Stomach (tissue), 9 donors: ENCODE measurements around the gene PKP4. TPM values are rescaled to one million over a fixed set of nuclear protein-coding genes. Genes with fewer than 3 reads are reported as not detected.

ENCODE experiments used
- DNase-seq, 2 donors: peaks; one replicate each; pipeline versions ENCODE4 v3.0.0 to v3.0.0-alpha.2; 2013 to 2019
- H3K27ac ChIP-seq, 5 donors: fragments of 200-600 bp in 4 of 5; sonication (generic) in 4 of 5; one replicate each; pipeline ENCODE4 v1.5.1; 2013 to 2019; ENCODE audit warnings: mild to moderate bottlenecking in 1 of 5, moderate library complexity in 1 of 5
- H3K27me3 ChIP-seq, 3 donors: fragments of 200-600 bp; sonication (generic); one replicate each; pipeline ENCODE4 v1.5.1; 2017 to 2019; ENCODE audit warnings: mixed run types in 1 of 3
- H3K36me3 ChIP-seq, 4 donors: fragments of 200-600 bp; sonication (generic); 1 replicate in 3 of 4; 2 replicates in 1 of 4; pipeline ENCODE4 v1.5.1; 2016 to 2019
- H3K4me1 ChIP-seq, 4 donors: fragments of 200-600 bp; sonication (generic); one replicate each; pipeline ENCODE4 v1.5.1; 2016 to 2019
- H3K4me3 ChIP-seq, 4 donors: fragments of 200-600 bp; sonication (generic) in 3 of 4; one replicate each; pipeline ENCODE4 v1.5.1; 2016 to 2019; ENCODE audit warnings: mild to moderate bottlenecking in 1 of 4
- H3K9me3 ChIP-seq, 4 donors: fragments of 200-600 bp; sonication (generic); one replicate each; pipeline ENCODE4 v1.5.1; 2016 to 2019
- CTCF ChIP-seq, 7 experiments: fragments of 450-650 bp in 4 of 7; fragments of 200-600 bp in 3 of 7; sonication (generic) in 3 of 7; IDR thresholded peaks; one replicate each; pipeline ENCODE4 v1.5.1; 2016 to 2019; ENCODE audit warnings: antibody characterized with exemption in 7 of 7, control low read depth in 2 of 7, mild to moderate bottlenecking in 1 of 7
- EP300 ChIP-seq: sonication (generic); formaldehyde crosslinking; IDR thresholded peaks from one replicate; pipeline ENCODE4 v1.6.1; 2017; ENCODE audit warnings: antibody characterized with exemption
- POLR2A ChIP-seq, 4 donors: fragments of 450-650 bp; IDR thresholded peaks; one replicate each; pipeline ENCODE4 v1.6.1; 2016; ENCODE audit warnings: antibody characterized with exemption in 4 of 4, control low read depth in 2 of 4, mild to moderate bottlenecking in 1 of 4, moderate library complexity in 1 of 4
- POLR2AphosphoS5 ChIP-seq, 3 donors: sonication (generic); formaldehyde crosslinking; IDR thresholded peaks; one replicate each; pipeline ENCODE4 v1.6.1; 2016; ENCODE audit warnings: antibody characterized with exemption in 3 of 3
- WGBS, 5 donors: extraction: QIAGEN DNeasy Blood & Tissue Kit in 3 of 5; methylation state at CpG; one replicate each; pipeline versions ENCODE4 v1.1.5 to v1.1.7; 2013 to 2018; 5-methylcytosine and 5-hydroxymethylcytosine counted together
- intact Hi-C: fragments of 100-400 bp; cut with DNase I; formaldehyde crosslinking; loops from one replicate; pipeline ENCODE4 v1.15.1; 2023; ENCODE audit warnings: low total_unique reads
- polyA plus RNA-seq, 3 donors: library from polyadenylated mRNA; stranded (reverse); fragments of 200-250 nt; gene quantifications; one replicate each; pipeline ENCODE4 v1.2.3, GENCODE V29; 2013
- total RNA-seq, 5 donors: library from RNA; depleted of rRNA; stranded (reverse); fragments of >200 nt; gene quantifications; one replicate each; pipeline versions ENCODE4 v1.1.0 to v1.2.3, GENCODE V29; 2014 to 2016
- donor health status: healthy with polysubstance abuse.
- donor health status: Bipolar disorder and iron deficiency.
- donor health status: healthy.

Gene PKP4
- total and polyA plus RNA-seq, 8 donors, result 20.5 to 223 (median 75.8) TPM

- Histone ChIP-seq H3K4me3 (no peak overlapping the region), H3K9me3 (no peaks in the 10 kb centered on the region), H3K4me1 (no peaks in the 10 kb centered on the region), H3K27ac (no peak overlapping the region), H3K27me3 (no peaks in the 10 kb centered on the region), H3K36me3 (no peaks in the 10 kb centered on the region)
- TF ChIP-seq EP300 (no peak), POLR2AphosphoS5 (IDR thresholded peaks at IDR 0.05) (no peak), CTCF (IDR thresholded peaks at IDR 0.05) (no peak), POLR2A (IDR thresholded peaks at IDR 0.05) (no peak)
- WGBS, 5 donors, result 74 to 89% (median 86%) methylated on average over 4 of the region's 4 CpGs
- DNase-seq, result no peak
- intact Hi-C loops, result no loop called here
Observed at GRCh38 chr2:158688721-158689120, 232.0 kb downstream of the PKP4 start.

- Histone ChIP-seq H3K27ac (no peak overlapping the region), H3K4me3 (no peak overlapping the region), H3K27me3 (no peaks in the 10 kb centered on the region), H3K4me1 (no peaks in the 10 kb centered on the region), H3K36me3 (no peaks in the 10 kb centered on the region), H3K9me3 (no peaks in the 10 kb centered on the region)
- TF ChIP-seq EP300 (no peak), POLR2A (IDR thresholded peaks at IDR 0.05) (no peak), CTCF (IDR thresholded peaks at IDR 0.05) (no peak), POLR2AphosphoS5 (IDR thresholded peaks at IDR 0.05) (no peak)
- 71 to 81% (median 77%) methylated on average over 5 of the region's 5 CpGs for WGBS, 5 donors
- intact Hi-C loops, result no loop called here
- peak in 1 of 2 donors; percentile 32 for DNase-seq
Observed at GRCh38 chr2:158689391-158689790, 232.6 kb downstream of the PKP4 start.

- H3K4me3 ChIP-seq, result no peak overlapping the region
- H3K27me3 ChIP-seq, result no peaks in the 10 kb centered on the region
- H3K9me3 ChIP-seq, result no peaks in the 10 kb centered on the region
- H3K36me3 ChIP-seq, result no peaks in the 10 kb centered on the region
- TF ChIP-seq EP300, result no peak
- TF ChIP-seq CTCF (IDR thresholded peaks at IDR 0.05), result no peak
- no peak for TF ChIP-seq POLR2A (IDR thresholded peaks at IDR 0.05)
- TF ChIP-seq POLR2AphosphoS5 (IDR thresholded peaks at IDR 0.05), result no peak
- no peaks in the 10 kb centered on the region for H3K4me1 ChIP-seq
- DNase-seq, result no peak
- no peak overlapping the region for H3K27ac ChIP-seq
- intact Hi-C loops, result no loop called here
- WGBS, 5 donors, result 80 to 93% (median 86%) methylated on average over 2 of the region's 2 CpGs
Observed at GRCh38 chr2:158690823-158691222, 234.1 kb downstream of the PKP4 start.

- TF ChIP-seq POLR2AphosphoS5 (IDR thresholded peaks at IDR 0.05) (no peak), CTCF (IDR thresholded peaks at IDR 0.05) (no peak), POLR2A (IDR thresholded peaks at IDR 0.05) (no peak), EP300 (no peak)
- WGBS, 5 donors, result 85 to 94% (median 89%) methylated on average over 4 of the region's 4 CpGs
- Histone ChIP-seq H3K36me3 (no peaks in the 10 kb centered on the region), H3K27ac (no peak overlapping the region), H3K9me3 (peaks cover 0 to 4% (median 1%) of the 10 kb centered on the region in 4 donors), H3K4me3 (no peak overlapping the region), H3K27me3 (no peaks in the 10 kb centered on the region), H3K4me1 (no peaks in the 10 kb centered on the region)
- intact Hi-C loops, result no loop called here
- DNase-seq, result no peak
Observed at GRCh38 chr2:158691619-158692018, 234.9 kb downstream of the PKP4 start.
